GM19372 (cell line): ENCODE data around the gene FOXL3.
"Not testable (repeated sequence)": the region's sequence is repeated elsewhere in the genome, so short reads cannot be mapped to it uniquely, and the experiment has no call there.

Experiments
- ATAC-seq: cut with Tn5 transposase; IDR thresholded peaks from one replicate; pipeline ENCODE4 v1.9.1; 2021; ENCODE audit warnings: mild to moderate bottlenecking, low read depth, moderate library complexity; ENCODE audit not compliant: unreplicated experiment

FOXL3 gene

GRCh38 chr7:285731-286130 lies 4.2 kb upstream of the FOXL3 start:
- ATAC-seq = no peak

- no peak for ATAC-seq
These were observed 3.7 kb upstream of the FOXL3 start for GRCh38 chr7:286266-286665.

- ATAC-seq = no peak
These were observed 1.3 kb upstream of the FOXL3 start for GRCh38 chr7:288671-289101.

GRCh38 chr7:289209-289755 lies 688 bp upstream of the FOXL3 start:
- no peak for ATAC-seq

GRCh38 chr7:290554-291372 lies 793 bp downstream of the FOXL3 start:
- ATAC-seq = no peak

GRCh38 chr7:291373-292092 lies 1.6 kb downstream of the FOXL3 start:
- ATAC-seq = no peak

GRCh38 chr7:292226-292625 lies 2.3 kb downstream of the FOXL3 start:
- ATAC-seq = no peak

GRCh38 chr7:292826-293225 lies 2.9 kb downstream of the FOXL3 start:
- ATAC-seq = no peak

GRCh38 chr7:293681-294439 lies 3.9 kb downstream of the FOXL3 start:
- ATAC-seq = no peak

- no peak for ATAC-seq
These were observed 4.6 kb downstream of the FOXL3 start for GRCh38 chr7:294440-295154.

GRCh38 chr7:295155-296154 lies 5.5 kb downstream of the FOXL3 start:
- no peak for ATAC-seq

- ATAC-seq = no peak
These were observed 6.5 kb downstream of the FOXL3 start for GRCh38 chr7:296373-296945.

- ATAC-seq = not testable (repeated sequence)
These were observed 7.2 kb downstream of the FOXL3 start for GRCh38 chr7:297141-297540.

GRCh38 chr7:297611-298374 lies 7.8 kb downstream of the FOXL3 start:
- no peak for ATAC-seq

- no peak for ATAC-seq
These were observed 8.4 kb downstream of the FOXL3 start for GRCh38 chr7:298375-298702.

GRCh38 chr7:298743-299142 lies 8.8 kb downstream of the FOXL3 start:
- ATAC-seq = no peak

GRCh38 chr7:299169-299568 lies 9.2 kb downstream of the FOXL3 start:
- no peak for ATAC-seq

GRCh38 chr7:299628-300027 lies 9.7 kb downstream of the FOXL3 start:
- ATAC-seq = no peak
